22Rv1 (cell line): ENCODE results near the gene STK39.

Experiments
- H3K27ac ChIP-seq: fragments of 450-650 bp; 2 replicates; pipeline ENCODE4 v1.5.1; 2017
- CTCF ChIP-seq: fragments of 450-650 bp; IDR thresholded peaks from 2 replicates; pipeline ENCODE4 v1.5.1; 2017; ENCODE audit warnings: mild to moderate bottlenecking
- ZFX ChIP-seq: fragments of 450-650 bp; IDR thresholded peaks from 2 replicates; pipeline ENCODE4 v1.6.1; 2017; ENCODE audit warnings: antibody characterized with exemption, borderline replicate concordance

Gene STK39

GRCh38 chr2:168198476-168199207 is 48.8 kb downstream of the STK39 start:
- H3K27ac ChIP-seq = no peak overlapping the region
- TF ChIP-seq ZFX (no peak), CTCF (no peak)

- no peak overlapping the region for H3K27ac ChIP-seq
- no peak for TF ChIP-seq ZFX
- no peak for TF ChIP-seq CTCF
These were observed 50.6 kb downstream of the STK39 start for GRCh38 chr2:168196764-168197180.

- H3K27ac ChIP-seq = no peak overlapping the region
- TF ChIP-seq CTCF (no peak), ZFX (no peak)
These were observed 52.4 kb downstream of the STK39 start for GRCh38 chr2:168194784-168195522.

- TF ChIP-seq ZFX (no peak), CTCF (no peak)
- H3K27ac ChIP-seq = no peak overlapping the region
These were observed 54.4 kb downstream of the STK39 start for GRCh38 chr2:168192839-168193616.

GRCh38 chr2:168191955-168192785 is 55.2 kb downstream of the STK39 start:
- H3K27ac ChIP-seq = no peak overlapping the region
- TF ChIP-seq CTCF (no peak), ZFX (no peak)

GRCh38 chr2:168190590-168191336 is 56.6 kb downstream of the STK39 start:
- TF ChIP-seq CTCF (no peak), ZFX (no peak)
- H3K27ac ChIP-seq = no peak overlapping the region
